GM19397 (cell line): ENCODE results near the gene ST6GALNAC1.

Experiments
- ATAC-seq: cut with Tn5 transposase; IDR thresholded peaks from one replicate; pipeline ENCODE4 v1.9.1; 2021; ENCODE audit warnings: mild to moderate bottlenecking, moderate library complexity; ENCODE audit not compliant: unreplicated experiment

The ST6GALNAC1 gene

DNA sequence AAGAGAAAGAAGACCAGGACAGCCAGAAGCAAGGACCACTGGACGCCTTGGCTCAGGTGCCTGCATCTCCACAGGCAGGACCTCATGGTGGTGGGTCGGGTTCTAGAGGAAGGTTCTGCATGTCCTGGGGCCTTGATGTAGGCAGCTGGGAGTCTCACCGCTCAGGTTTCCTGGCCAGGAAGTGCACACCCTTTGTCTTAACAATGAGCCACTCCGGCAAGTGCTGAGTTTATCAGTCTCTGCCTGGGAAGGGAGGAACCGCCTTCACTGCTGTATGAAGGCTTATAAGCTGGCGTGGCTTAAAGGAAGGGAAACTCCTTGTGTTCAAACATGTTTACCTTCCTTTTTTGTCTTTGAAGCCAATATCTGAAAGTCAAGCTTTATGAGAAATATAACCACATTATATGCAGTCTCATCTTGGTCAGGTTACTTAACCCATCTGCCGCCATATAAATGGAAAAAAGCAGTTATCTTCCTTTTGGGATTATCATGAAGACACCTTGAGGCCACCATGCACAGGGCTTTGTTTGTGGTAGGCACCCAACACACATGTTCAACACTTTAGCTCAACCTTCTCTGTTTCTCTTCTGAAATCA lies at the start of gene ST6GALNAC1:
Gene ST6GALNAC1 (minus strand): TSS at position 205 of the 596 bp plus-strand sequence. CDS start 119 bp downstream, at position 86.
- ATAC-seq, result no peak

- ATAC-seq, result no peak
These were observed 48.0 kb upstream of the ST6GALNAC1 start for GRCh38 chr17:76691379-76692191.

GRCh38 chr17:76690596-76691280 lies 47.2 kb upstream of the ST6GALNAC1 start:
- ATAC-seq, result no peak

GRCh38 chr17:76689859-76690258 lies 46.3 kb upstream of the ST6GALNAC1 start:
- no peak for ATAC-seq

DNA sequence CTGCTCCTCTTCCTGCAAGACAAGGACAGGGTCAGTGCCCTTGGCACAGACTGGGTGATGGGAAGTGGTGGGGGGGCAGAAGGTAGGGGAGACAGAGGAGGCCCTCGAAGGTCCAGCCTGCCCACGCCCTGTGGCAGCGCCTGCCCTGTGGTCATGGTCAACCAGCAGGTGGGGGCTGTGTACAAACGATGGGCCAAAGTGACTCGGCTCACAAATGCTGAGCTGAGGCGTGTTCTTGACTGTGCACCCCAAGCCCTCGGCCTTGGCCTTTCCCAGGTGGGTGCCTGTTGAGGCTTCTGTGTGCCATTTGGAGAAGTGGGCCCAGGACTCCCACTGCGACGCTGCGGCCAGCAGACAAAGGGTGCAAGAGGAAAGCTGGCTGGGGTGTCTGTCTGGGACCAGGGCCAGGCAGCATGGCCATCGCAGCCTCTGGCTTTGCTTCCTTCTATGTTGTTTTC lies 44.6 kb upstream of the ST6GALNAC1 start:
- ATAC-seq, result no peak

- no peak for ATAC-seq
These were observed 44.0 kb upstream of the ST6GALNAC1 start for GRCh38 chr17:76687298-76688164.

GRCh38 chr17:76686538-76687297 lies 43.2 kb upstream of the ST6GALNAC1 start:
- no peak for ATAC-seq

DNA sequence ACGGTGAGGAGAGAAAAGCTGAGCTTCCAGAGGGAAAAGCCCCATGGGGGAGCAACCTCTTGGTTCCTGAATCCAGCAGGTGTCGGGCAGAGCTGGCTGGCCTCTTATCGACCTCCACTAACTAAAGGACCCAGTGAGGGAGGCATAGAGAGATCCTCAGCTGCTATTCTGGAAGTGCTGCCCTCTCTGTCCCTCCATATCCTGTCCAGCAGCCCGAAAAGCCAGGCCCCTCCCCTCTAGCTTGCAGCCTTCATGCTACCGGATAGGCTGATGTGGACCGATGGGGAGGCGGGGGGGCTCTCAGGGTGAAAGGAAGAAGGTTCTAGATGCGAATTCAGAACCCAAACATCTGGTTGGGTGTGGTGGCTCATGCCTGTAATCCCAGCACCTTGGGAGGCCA lies 42.3 kb upstream of the ST6GALNAC1 start:
- ATAC-seq, result no peak

DNA sequence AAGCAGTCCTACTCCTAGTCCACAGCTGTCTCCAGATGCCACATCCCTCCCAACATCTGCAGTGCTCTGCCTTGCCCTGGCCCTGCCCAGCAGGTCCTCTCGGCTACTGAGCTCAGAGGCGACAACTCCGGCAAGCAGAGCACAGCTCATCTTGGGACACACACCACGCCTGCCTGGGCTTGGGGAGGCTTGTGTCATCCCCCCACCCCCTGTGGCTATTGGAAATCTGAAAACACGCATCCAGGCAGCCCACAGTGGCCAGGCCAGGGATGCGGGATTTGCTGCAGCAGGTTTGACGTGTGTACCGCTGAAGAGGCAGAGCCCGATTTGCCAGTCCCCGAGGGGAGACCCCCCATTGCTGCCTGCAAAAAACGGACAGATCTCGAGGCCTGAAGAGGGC lies 41.8 kb upstream of the ST6GALNAC1 start:
- no peak for ATAC-seq

- ATAC-seq, result no peak
These were observed 41.2 kb upstream of the ST6GALNAC1 start for GRCh38 chr17:76684756-76685155.

DNA sequence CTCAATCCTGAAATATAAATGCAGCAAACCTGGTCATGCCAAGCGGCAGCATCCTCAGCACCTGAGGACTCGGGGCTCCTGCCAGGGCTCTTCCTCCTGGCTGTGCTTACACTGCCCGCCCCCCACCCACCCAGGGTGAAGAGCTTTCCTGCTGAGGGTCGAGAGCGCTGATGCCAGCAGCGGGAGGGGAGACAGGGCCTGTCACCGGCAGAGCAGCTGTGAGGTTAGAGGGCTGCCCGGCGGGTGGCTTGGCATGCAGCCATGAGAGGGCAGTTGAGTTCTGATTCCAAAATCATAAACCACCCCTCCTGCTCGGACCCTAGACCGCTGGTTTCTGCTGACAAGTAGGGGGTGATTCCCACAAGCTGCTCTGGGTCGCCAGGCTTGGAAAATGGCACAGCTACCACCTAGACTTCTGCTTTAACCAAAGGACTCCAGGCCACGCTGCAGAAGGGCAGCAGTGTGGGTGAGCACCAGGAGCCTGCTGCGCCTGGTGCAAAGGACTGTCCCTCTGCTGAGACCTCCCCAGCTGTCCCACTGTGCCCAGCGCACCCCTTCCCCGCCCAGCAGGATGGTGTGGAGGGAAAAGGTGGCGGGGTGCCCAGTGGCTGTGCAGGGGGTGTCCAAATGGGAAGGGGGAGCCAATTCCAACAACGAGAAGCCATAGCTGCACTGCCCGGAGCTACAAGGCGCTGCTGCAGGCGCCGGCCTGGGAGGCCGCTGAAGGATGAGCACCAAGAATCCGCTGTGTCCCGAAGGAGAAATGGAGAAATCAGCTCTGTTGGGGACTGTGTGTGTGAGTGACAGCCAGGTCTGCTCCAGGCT lies 40.6 kb upstream of the ST6GALNAC1 start:
- no peak for ATAC-seq

GRCh38 chr17:76683011-76683755 lies 39.6 kb upstream of the ST6GALNAC1 start:
- no peak for ATAC-seq

- ATAC-seq, result no peak
These were observed 38.7 kb upstream of the ST6GALNAC1 start for GRCh38 chr17:76682296-76682695.

GRCh38 chr17:76681222-76682137 lies 37.9 kb upstream of the ST6GALNAC1 start:
- no peak for ATAC-seq

DNA sequence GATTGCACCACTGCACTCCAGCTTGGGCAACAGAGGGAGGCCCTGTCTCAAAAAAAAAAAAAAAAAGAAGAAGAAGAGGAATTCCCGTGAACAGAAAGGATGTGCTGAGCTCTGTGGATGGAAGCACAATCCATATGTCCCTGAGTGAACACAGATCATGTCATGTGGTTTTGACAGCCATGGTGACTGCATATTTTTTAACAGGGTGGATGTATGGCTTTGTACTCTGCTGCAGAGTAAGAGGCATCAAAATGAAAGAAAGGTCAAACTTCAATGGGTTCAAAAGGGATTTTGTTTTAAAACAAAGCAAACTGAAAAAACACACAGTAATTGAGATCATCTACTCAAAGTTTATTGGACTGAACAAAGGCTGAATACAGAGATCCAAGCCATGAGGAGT lies 35.7 kb upstream of the ST6GALNAC1 start:
- no peak for ATAC-seq

DNA sequence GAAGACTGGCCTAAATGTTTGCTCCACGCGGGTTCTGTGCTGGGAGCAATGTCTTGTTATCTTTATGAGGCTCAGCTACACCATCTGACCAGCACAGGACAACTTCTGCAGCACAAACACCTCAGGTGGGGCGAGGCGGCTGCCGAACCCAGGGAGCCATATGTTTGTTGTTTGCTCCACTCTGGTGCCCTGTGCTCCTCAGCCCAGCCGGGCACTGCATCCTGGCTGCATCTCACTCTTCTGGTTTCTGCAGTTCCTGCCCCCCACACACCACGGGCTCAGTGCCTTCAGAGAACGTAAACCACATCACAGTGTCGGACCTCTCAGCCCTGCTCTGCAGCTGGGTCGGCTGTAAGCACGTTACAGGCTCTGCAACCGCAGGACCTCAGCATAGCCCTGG lies 34.8 kb upstream of the ST6GALNAC1 start:
- ATAC-seq, result no peak

DNA sequence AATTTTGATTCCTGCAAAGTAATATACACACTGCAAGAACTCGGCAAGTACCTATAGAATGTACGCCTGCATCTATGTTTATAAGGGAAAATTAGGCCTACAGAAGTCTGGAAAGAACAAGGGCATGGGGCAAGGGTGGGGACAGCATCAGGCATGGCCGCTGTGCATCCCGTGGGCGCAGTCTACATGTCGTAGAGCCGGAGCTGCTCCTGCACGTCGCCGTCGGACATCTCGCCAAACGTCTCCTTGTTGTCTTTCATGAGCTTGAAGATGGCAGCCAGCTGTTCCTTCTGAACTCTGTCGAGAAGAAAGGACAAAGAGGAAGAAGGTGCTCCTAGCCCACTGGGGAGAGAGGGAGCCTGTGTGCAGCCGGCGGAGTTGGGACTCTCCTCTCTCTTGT lies 33.8 kb upstream of the ST6GALNAC1 start:
- ATAC-seq, result no peak
